DMS114 treated with DMSO at 0.1 percent for 48 hours (cell line): ENCODE measurements around the gene TELO2.

Experiments used
- DNase-seq: peaks from one replicate; lab custom pipeline; 2025; ENCODE audit not compliant: unreplicated experiment; lab: John Stamatoyannopoulos, UW

Gene TELO2

GRCh38 chr16:1550696-1551095 lies 57.5 kb downstream of the TELO2 start:
- no peak for DNase-seq

- DNase-seq = no peak
Measured at GRCh38 chr16:1551166-1551565, 58.0 kb downstream of the TELO2 start.

- no peak for DNase-seq
Measured at GRCh38 chr16:1552129-1552528, 59.0 kb downstream of the TELO2 start.

GRCh38 chr16:1553946-1554825 lies 61.0 kb downstream of the TELO2 start:
- no peak for DNase-seq

- DNase-seq = no peak
Measured at GRCh38 chr16:1554826-1555445, 61.8 kb downstream of the TELO2 start.

- no peak for DNase-seq
Measured at GRCh38 chr16:1556254-1556653, 63.1 kb downstream of the TELO2 start.

- DNase-seq = no peak
Measured at GRCh38 chr16:1557074-1557473, 63.9 kb downstream of the TELO2 start.

GRCh38 chr16:1557576-1557975 lies 64.4 kb downstream of the TELO2 start:
- no peak for DNase-seq

- no peak for DNase-seq
Measured at GRCh38 chr16:1559446-1559975, 66.4 kb downstream of the TELO2 start.
